ENCODE results near the gene TPM2. TPM values are rescaled to one million over a fixed set of nuclear protein-coding genes. Genes with fewer than 3 reads are reported as not detected.

Gene TPM2
- total RNA-seq, 1 donor from 2014 or later = 2,993 TPM

DNA sequence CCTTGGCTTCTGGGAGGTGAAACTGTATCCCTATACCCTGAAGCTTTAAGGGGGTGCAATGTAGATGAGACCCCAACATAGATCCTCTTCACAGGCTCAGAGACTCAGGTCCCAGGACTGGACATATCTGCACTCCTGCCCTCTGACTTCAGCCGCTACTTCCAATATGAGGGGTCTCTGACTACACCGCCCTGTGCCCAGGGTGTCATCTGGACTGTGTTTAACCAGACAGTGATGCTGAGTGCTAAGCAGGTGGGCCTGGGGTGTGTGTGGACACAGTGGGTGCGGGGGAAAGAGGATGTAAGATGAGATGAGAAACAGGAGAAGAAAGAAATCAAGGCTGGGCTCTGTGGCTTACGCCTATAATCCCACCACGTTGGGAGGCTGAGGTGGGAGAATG lies 10.6 kb downstream of the TPM2 start:
- DNase-seq (ENCODE audit: low spot score) = no peak

DNA sequence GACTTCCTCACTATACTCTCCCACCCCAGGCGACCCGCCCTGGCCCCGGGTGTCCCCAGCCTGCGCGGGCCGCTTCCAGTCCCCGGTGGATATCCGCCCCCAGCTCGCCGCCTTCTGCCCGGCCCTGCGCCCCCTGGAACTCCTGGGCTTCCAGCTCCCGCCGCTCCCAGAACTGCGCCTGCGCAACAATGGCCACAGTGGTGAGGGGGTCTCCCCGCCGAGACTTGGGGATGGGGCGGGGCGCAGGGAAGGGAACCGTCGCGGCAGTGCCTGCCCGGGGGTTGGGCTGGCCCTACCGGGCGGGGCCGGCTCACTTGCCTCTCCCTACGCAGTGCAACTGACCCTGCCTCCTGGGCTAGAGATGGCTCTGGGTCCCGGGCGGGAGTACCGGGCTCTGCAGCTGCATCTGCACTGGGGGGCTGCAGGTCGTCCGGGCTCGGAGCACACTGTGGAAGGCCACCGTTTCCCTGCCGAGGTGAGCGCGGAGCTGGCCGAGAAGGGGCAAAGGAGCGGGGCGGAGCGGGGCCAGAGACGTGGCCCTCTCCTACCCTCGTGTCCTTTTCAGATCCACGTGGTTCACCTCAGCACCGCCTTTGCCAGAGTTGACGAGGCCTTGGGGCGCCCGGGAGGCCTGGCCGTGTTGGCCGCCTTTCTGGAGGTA lies 13.9 kb downstream of the TPM2 start:
- peak; percentile 67 for DNase-seq (ENCODE audit: low spot score)

DNA sequence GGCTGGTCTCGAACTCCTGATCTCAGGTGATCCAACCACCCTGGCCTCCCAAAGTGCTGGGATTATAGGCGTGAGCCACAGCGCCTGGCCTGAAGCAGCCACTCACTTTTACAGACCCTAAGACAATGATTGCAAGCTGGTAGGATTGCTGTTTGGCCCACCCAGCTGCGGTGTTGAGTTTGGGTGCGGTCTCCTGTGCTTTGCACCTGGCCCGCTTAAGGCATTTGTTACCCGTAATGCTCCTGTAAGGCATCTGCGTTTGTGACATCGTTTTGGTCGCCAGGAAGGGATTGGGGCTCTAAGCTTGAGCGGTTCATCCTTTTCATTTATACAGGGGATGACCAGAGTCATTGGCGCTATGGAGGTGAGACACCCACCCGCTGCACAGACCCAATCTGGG lies 14.5 kb downstream of the TPM2 start:
- DNase-seq (ENCODE audit: low spot score) = no peak

DNA sequence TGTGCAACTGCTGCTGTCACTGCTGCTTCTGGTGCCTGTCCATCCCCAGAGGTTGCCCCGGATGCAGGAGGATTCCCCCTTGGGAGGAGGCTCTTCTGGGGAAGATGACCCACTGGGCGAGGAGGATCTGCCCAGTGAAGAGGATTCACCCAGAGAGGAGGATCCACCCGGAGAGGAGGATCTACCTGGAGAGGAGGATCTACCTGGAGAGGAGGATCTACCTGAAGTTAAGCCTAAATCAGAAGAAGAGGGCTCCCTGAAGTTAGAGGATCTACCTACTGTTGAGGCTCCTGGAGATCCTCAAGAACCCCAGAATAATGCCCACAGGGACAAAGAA lies 15.7 kb downstream of the TPM2 start:
- DNase-seq (ENCODE audit: low spot score) = no peak

DNA sequence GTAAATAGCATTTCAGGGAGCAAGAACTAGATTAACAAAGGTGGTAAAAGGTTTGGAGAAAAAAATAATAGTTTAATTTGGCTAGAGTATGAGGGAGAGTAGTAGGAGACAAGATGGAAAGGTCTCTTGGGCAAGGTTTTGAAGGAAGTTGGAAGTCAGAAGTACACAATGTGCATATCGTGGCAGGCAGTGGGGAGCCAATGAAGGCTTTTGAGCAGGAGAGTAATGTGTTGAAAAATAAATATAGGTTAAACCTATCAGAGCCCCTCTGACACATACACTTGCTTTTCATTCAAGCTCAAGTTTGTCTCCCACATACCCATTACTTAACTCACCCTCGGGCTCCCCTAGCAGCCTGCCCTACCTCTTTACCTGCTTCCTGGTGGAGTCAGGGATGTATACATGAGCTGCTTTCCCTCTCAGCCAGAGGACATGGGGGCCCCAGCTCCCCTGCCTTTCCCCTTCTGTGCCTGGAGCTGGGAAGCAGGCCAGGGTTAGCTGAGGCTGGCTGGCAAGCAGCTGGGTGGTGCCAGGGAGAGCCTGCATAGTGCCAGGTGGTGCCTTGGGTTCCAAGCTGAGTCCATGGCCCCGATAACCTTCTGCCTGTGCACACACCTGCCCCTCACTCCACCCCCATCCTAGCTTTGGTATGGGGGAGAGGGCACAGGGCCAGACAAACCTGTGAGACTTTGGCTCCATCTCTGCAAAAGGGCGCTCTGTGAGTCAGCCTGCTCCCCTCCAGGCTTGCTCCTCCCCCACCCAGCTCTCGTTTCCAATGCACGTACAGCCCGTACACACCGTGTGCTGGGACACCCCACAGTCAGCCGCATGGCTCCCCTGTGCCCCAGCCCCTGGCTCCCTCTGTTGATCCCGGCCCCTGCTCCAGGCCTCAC lies 16.3 kb downstream of the TPM2 start, which contains the start of gene CA9:
CA9 (plus strand) TSS at position 797 of the 893 bp plus-strand sequence; CDS start at position 829, 32 bp downstream.
- no peak for DNase-seq (ENCODE audit: low spot score)

DNA sequence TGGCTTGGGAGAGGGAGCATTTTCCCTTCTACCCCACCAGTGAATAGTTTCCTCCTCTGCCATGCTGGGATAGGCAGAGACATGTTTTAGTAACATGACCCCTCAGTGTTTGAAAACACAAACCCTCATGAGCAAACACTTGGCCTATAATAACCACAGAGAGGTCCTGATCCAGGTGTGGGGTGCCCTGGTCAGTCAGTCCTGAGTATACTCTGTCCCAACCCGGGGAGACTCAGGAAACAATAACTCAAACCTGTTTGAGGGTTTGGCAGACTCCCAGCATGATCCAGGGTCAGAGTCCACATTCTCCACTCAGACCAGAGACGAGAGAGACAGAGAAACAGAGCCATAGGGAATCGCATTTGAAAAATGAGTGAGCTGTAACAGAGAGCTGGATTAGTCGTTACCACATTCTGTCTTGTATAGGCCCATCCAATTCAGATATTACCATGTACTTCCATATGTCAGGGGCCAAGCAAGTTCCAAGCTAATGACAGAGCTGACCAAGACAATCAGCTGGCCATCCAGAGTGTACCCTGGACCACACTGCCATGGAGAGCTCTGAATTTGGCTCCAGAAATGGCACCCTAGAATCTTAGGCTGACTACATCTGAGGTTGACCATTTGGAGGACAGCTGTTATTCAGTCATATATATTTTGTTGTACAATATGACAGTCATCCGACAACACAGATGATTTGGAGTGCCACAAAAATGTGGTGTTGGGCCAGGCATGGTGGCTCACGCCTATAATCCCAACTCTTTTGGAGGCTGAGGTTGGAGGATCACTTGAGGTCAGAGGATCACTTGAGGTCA lies 20.2 kb downstream of the TPM2 start:
- no peak for DNase-seq (ENCODE audit: low spot score)

DNA sequence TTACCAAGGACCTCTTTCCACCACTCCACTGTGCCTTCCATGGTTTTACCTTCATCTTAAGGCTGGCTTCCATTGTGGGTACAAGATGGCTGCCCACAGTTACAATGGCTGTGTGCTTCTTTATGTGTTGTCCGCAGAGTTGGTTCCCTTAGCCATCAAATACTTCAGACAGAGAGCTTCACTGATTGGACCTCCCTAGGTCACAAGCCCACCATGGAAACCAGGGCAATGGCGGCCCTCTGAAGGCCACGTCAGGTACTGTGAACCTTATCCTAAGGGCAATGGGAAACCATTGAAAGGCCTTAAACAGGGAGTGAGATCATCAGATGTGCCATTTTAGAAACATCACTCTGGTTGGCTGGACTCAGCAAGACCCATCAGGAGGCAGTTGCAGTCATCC lies 21.8 kb downstream of the TPM2 start:
- no peak for DNase-seq (ENCODE audit: low spot score)

DNA sequence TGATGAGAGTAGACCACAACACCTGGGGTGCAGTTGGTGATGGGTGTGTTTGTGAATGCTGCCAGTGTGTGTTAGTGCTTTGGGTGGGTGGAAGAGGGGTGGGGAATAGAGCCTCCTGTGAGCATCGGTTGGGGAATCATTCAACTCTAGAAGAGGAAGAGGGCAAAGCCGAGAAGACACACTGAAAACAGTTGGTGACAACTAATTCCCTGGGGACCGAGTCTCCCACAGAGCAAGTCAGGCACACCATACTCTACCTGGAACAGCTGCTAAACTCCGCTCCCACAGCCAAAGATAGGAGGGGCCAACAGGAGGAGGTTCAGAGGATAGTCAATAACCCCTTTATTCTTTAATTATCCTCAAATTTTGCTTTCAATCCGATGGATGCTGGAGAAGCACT lies 23.2 kb downstream of the TPM2 start:
- no peak for DNase-seq (ENCODE audit: low spot score)

DNA sequence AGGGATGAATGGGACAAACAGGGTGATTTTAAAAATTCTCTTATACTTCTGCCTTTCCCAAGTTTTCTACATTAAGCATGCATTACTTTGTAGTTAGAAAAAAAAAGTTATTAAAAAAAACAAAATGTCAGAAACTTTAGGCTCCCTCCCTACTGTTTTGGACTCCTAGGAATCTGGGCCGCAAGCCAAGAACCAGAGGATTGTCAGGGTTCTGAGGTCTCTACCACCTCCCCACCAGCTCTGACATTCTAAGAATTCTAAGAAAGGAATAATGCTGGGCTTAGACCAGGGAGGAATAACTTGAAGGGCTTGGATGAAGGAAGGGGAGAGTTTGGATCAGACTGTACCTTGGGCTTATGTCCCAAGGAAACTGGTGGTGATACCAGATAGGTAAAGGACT lies 23.7 kb downstream of the TPM2 start:
- peak; percentile 56 for DNase-seq (ENCODE audit: low spot score)

DNA sequence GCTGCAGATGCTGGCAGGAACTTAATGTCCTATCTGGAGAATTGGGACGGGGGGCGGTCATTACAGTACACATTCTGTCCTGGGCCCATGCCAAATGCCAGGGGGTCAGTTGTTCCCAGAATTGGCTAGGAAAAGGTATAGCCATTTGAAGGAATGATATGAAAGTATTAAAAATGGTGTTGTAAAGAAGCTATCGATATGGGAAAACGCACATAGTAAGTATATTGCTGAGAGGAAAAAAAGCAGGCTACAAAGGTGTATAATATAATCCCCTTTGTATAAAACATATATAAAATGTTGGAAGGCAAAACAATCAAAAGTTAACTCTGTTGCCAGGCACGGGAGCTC lies 24.3 kb downstream of the TPM2 start:
- no peak for DNase-seq (ENCODE audit: low spot score)

DNA sequence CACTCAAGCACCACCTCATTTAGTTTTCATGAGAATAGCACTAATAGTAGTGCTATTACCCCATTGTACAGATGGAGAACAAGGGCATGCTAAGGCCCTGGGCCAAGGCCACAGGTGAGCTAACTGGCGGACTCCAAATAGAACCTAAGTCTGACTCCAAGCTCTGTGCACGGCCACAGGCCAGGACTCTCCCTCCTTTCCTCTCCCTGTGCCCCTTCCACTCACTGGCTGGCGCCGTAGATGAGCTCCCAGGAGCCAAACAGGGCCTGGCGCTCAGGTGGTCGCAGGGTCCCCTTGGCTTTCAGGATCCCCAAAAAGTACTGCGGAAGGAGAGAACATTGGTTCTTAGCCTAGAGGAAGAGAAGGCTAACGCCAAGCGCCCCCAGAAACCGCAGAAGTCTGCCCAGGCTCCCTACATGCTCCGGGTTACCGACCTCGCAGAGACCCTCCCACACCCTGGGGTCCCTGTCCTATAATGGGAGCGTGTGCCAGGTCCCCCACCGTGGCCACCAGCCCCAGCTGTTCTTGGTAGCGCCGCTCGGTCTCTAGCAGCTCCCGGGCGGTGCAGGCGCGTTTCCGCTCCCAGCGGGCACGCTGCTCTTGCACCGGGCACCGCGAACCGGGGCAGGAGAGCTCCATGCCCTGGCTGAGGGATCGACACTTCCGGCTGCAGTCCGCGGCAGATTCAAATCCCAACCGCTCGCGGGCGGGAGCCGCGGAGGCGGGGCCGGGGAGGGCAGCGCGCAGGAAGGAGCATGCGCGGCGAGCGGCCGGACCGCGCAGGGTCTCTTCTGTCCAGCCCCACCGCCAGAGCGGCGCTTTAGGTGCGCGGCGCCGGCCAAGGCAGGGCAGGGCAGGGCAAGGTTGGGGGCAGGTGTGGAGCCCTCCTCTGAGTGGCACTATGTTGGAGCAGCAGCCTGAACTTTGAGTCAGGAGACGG lies 24.9 kb downstream of the TPM2 start, which contains the start of gene ARHGEF39:
ARHGEF39 (minus strand) TSS at position 665 of the 940 bp plus-strand sequence; CDS start at position 639, 26 bp downstream.
- DNase-seq (ENCODE audit: low spot score) = peak; percentile 84

DNA sequence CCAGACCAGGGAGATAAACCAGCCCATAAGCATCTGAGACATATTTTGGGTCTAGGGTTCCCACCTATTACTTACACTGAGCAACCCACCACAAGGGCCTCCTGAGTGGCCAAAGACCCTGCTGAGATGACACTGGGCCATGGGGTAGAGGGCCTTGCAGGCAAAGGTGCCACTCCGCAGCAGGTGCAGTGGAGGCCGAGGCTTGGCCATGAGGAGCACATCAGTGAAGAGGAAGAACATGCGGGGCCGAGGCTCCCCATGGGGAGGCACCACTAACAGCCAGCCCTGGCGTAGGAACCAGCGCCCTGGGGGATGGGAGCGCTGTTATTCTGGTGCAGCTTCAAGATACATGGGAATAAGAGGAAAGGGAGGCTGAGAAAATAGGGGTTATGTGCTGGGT lies 27.3 kb downstream of the TPM2 start:
- no peak for DNase-seq (ENCODE audit: low spot score)

DNA sequence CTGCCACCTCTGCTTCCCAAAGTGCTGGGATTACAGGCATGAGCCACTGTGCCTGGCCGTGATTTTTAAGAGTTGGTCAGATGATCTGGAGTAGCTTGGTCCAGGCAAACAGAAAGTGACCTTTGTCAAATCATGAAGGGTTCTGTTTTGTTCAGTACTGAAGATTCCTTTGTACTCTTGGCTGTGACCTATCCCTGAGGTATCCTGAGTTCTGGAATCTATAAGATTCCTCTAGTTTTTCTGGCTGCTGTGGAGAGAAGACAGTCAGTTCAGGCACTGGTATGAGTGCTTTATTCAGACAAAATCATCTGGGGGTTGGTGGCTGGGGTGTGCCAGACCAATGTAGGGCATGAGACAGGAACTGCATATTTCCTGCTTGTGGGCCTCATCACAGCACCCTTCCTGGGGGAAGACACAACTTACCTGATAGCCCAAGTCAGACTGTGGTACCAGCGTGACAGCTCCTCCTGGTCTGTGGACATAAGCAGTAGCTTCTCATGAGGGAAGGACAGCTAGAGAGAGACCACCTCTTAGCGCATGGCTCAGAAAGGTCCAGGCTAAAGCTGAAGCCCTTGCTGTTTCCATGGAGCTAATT lies 27.9 kb downstream of the TPM2 start:
- no peak for DNase-seq (ENCODE audit: low spot score)

DNA sequence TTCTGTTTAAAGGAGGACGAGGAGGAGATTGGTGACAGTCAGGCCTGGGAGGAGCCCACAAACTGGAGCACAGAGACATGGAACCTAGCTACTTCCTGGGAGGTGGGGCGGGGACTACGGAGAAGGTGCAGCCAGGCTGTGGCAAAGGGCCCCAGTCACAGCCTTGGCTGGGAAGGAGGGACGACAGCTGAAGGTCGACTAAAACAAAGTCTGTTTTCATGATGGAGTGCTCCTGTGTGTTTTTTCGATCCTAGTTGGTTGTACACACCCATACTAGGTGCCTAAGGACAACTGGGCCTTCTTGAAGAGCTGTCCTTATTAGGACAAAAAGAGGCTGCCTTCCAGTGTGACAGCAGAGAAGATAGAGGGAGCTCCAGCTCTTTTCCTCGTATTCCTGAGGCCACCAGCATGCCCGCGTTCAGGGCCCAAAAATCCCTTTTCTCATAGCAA lies 28.7 kb downstream of the TPM2 start:
- peak; percentile 51 for DNase-seq (ENCODE audit: low spot score)

DNA sequence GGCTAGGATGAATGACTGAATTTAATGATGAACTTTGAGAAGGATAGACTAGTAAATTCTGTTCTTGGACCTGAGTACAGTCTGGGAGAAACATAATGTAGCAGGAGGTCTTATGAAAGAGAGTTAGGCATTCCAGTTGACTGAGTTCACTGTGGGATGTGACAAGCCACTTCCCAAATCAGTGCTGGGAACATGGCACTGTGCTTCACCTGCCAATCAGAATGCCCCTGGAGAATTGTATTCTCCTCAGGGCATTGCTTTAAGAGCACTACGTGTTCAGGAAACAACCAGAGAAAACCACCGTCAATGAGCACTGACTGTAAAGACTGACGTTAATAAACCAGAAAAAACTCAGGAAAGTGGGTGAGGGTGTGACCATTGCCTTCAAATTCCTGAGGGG lies 30.4 kb downstream of the TPM2 start:
- peak; percentile 34 for DNase-seq (ENCODE audit: low spot score)

DNA sequence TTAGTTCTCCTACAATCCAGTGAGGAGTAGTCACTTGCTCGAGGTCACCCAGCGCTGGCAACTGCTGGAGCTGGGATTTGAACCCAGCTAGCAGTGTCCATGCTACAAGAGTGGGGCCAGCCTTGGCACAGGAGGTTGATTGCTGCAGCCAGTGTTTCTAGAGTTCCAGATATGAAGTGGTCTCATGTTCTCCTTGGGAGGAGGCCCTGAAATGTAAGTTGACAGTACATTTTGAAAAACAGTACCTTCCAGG lies 30.8 kb downstream of the TPM2 start:
- peak; percentile 37 for DNase-seq (ENCODE audit: low spot score)

DNA sequence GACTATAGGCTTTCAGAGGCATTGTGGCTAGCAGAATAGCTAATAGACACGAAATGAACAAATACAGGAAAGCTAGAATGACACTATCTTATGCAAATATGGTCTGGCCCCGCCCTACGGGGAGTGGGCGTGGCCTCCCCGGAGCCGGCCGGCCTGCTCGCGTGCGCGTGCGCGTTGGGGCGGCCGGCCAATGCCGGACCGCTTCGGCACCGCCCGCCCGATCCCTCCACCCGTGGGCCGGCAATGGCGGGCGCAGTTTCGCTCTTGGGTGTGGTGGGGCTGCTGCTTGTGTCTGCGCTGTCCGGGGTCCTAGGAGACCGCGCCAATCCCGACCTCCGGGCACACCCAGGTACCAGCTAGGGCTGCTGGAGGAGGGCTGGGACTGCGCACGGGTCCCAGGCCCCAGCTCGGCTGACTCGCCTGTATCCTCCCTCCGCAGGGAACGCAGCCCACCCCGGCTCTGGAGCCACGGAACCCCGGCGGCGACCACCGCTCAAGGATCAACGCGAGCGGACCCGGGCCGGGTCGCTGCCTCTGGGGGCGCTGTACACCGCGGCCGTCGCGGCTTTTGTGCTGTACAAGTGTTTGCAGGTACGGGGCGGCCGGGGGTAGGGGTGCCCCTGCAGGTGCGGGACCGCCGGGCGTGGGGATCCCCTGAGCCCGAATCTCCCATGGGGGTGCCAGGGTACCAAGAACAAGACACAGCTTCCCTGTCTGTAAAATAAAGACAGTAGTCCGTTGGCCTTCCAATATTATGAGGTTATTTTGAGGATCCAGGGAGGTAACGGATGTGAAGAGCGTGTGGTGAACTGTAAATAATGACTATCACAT lies 31.4 kb downstream of the TPM2 start, which contains the start of gene CCDC107:
CCDC107 (plus strand) TSS at position 156 of the 831 bp plus-strand sequence; CDS start at position 244, 88 bp downstream.
- peak; percentile 95 for DNase-seq (ENCODE audit: low spot score)

DNA sequence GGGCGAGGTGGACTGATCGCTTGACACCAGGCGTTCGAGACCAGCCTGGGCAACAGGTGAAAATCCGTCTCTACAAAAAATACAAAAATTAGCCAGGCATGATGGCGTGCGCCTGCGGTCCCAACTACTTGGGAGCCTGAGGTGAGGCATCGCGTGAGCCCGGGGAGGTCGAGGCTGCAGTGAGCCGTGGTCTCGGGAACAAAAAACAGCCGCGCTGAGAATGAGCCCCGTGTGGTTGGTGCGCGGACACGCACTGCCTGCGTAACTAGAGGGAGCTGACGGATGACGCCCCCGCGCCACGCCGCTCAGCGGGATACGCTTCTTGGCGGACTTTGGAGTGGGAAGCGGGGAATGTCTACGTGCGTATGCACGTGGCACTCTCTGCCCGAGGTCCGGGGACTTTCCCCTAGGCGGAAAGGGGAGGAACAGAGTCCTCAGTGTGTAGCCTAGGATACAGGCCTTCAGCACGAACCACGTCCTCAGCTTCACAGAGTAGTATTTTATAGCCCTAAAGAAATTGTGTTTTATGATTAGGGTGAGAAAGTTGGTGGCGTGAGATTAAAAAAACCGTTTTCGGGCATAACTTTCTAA lies 32.1 kb downstream of the TPM2 start, which contains the start of gene RMRP:
RMRP (minus strand) TSS at position 474 of the 591 bp plus-strand sequence.
- DNase-seq (ENCODE audit: low spot score) = peak; percentile 100

DNA sequence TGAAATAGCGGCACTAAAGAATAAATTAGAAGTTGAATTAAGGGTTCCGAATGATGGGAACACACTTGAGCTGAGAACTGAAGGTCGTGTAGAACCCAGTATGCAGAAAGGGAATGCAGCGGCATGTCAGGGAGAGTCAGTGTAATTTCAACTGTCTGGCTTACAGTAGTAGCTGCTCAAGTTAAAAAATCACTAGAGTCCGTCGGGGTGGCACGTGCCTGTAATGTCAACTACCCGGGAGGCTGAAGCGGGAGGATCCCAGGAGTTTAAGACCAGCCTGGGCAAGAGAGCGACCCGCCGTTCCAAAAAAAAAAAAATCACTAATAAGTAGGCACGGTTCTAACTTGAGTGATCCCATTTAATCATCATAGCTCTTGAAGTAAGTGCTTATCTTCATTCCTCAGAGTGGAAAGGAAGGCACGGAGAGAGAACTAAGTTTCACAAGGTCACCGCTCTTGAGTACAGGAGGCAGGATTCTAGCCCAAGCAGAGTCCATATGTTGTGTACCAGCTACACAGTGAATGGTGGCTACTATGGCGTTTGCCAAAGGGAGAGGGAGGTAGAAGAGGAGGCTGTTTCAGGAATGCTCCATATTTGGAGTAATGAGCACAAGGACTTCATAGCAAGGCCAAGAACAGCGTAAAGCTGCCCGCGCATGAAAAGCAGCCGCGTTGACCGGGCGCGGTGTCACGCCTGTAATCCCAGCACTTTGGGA lies 32.7 kb downstream of the TPM2 start:
- peak; percentile 70 for DNase-seq (ENCODE audit: low spot score)
